GM19397 (cell line): Measurements from ENCODE around the gene NHEJ1.

Experiments used
- ATAC-seq: cut with Tn5 transposase; IDR thresholded peaks from one replicate; pipeline ENCODE4 v1.9.1; 2021; ENCODE audit warnings: mild to moderate bottlenecking, moderate library complexity; ENCODE audit not compliant: unreplicated experiment

The NHEJ1 gene

GRCh38 chr2:219168526-219168925 is 7.9 kb upstream of the NHEJ1 start:
- ATAC-seq, result no peak

GRCh38 chr2:219167997-219168396 is 7.4 kb upstream of the NHEJ1 start:
- no peak for ATAC-seq

GRCh38 chr2:219165058-219165911 is 4.7 kb upstream of the NHEJ1 start:
- ATAC-seq, result no peak

GRCh38 chr2:219163156-219163555 is 2.5 kb upstream of the NHEJ1 start:
- no peak for ATAC-seq

- ATAC-seq, result no peak
Measured at GRCh38 chr2:219161097-219161496, 482 bp upstream of the NHEJ1 start.

GRCh38 chr2:219159771-219160185 is 837 bp downstream of the NHEJ1 start:
- ATAC-seq, result no peak

- ATAC-seq, result no peak
Measured at GRCh38 chr2:219158586-219158985, 2.0 kb downstream of the NHEJ1 start.

GRCh38 chr2:219158025-219158424 is 2.6 kb downstream of the NHEJ1 start:
- no peak for ATAC-seq

GRCh38 chr2:219157396-219157795 is 3.2 kb downstream of the NHEJ1 start:
- no peak for ATAC-seq

- no peak for ATAC-seq
Measured at GRCh38 chr2:219155054-219155644, 5.5 kb downstream of the NHEJ1 start.

GRCh38 chr2:219149667-219150066 is 10.9 kb downstream of the NHEJ1 start:
- ATAC-seq, result no peak

- no peak for ATAC-seq
Measured at GRCh38 chr2:219142329-219142728, 18.3 kb downstream of the NHEJ1 start.

- no peak for ATAC-seq
Measured at GRCh38 chr2:219140722-219141121, 19.9 kb downstream of the NHEJ1 start.

GRCh38 chr2:219133976-219134375 is 26.6 kb downstream of the NHEJ1 start:
- ATAC-seq, result no peak

- no peak for ATAC-seq
Measured at GRCh38 chr2:219131744-219132143, 28.9 kb downstream of the NHEJ1 start.

- ATAC-seq, result no peak
Measured at GRCh38 chr2:219131327-219131726, 29.3 kb downstream of the NHEJ1 start.

- no peak for ATAC-seq
Measured at GRCh38 chr2:219129589-219129988, 31.0 kb downstream of the NHEJ1 start.

- no peak for ATAC-seq
Measured at GRCh38 chr2:219128396-219128795, 32.2 kb downstream of the NHEJ1 start.

GRCh38 chr2:219127037-219127635 is 33.5 kb downstream of the NHEJ1 start:
- no peak for ATAC-seq

- ATAC-seq, result no peak
Measured at GRCh38 chr2:219126555-219126954, 34.1 kb downstream of the NHEJ1 start.

- ATAC-seq, result no peak
Measured at GRCh38 chr2:219125886-219126270, 34.7 kb downstream of the NHEJ1 start.

- no peak for ATAC-seq
Measured at GRCh38 chr2:219125225-219125885, 35.3 kb downstream of the NHEJ1 start.
